Measurements from ENCODE around the gene DFFA.

The DFFA gene

GRCh38 chr1:10434590-10434989 lies 37.7 kb downstream of the DFFA start:
- TF ChIP-seq CTCF (IDR thresholded peaks at IDR 0.05; ENCODE audit: insufficient read depth, missing control alignments): no peak
- FAIRE-seq (no peak), DNase-seq (ENCODE audit: insufficient read length, low spot score) (no peak)

GRCh38 chr1:10433790-10434189 lies 38.5 kb downstream of the DFFA start:
- no peak for TF ChIP-seq CTCF (IDR thresholded peaks at IDR 0.05; ENCODE audit: insufficient read depth, missing control alignments)
- DNase-seq (ENCODE audit: insufficient read length, low spot score) (no peak), FAIRE-seq (no peak)

GRCh38 chr1:10432910-10433700 lies 39.2 kb downstream of the DFFA start:
- DNase-seq (ENCODE audit: insufficient read length, low spot score) (no peak), FAIRE-seq (no peak)
- TF ChIP-seq CTCF (IDR thresholded peaks at IDR 0.05; ENCODE audit: insufficient read depth, missing control alignments): no peak

GRCh38 chr1:10431070-10431730 lies 41.1 kb downstream of the DFFA start:
- DNase-seq (ENCODE audit: insufficient read length, low spot score): no peak
- no peak for TF ChIP-seq CTCF (IDR thresholded peaks at IDR 0.05; ENCODE audit: insufficient read depth, missing control alignments)
- FAIRE-seq: no peak

- peak; percentile 77 for TF ChIP-seq CTCF (IDR thresholded peaks at IDR 0.05; ENCODE audit: insufficient read depth, missing control alignments)
- FAIRE-seq: no peak
- DNase-seq (ENCODE audit: insufficient read length, low spot score): peak; percentile 90
Observed at GRCh38 chr1:10430216-10431069, 41.9 kb downstream of the DFFA start, which contains the start of gene CENPS. Gene CENPS (plus strand): TSS chr1:10430433. CDS start chr1:10430518, 85 bp downstream.

- DNase-seq (ENCODE audit: insufficient read length, low spot score) (no peak), FAIRE-seq (no peak)
- no peak for TF ChIP-seq CTCF (IDR thresholded peaks at IDR 0.05; ENCODE audit: insufficient read depth, missing control alignments)
Observed at GRCh38 chr1:10429868-10430215, 42.5 kb downstream of the DFFA start.

Measured in D721Med (cell line).